Measurements from ENCODE around the gene ABCB8. TPM values are rescaled to one million over a fixed set of nuclear protein-coding genes. Genes with fewer than 3 reads are reported as not detected.
A peak's percentile ranks its signal among the peaks of the same experiment; 100 is the strongest.

Gene ABCB8
- total and polyA plus RNA-seq, 9 of the 15 experiments (the other 6 are each of a cell fraction or from before 2014, with no cell fraction given): 7.6 to 106 (median 36.3) TPM

DNA sequence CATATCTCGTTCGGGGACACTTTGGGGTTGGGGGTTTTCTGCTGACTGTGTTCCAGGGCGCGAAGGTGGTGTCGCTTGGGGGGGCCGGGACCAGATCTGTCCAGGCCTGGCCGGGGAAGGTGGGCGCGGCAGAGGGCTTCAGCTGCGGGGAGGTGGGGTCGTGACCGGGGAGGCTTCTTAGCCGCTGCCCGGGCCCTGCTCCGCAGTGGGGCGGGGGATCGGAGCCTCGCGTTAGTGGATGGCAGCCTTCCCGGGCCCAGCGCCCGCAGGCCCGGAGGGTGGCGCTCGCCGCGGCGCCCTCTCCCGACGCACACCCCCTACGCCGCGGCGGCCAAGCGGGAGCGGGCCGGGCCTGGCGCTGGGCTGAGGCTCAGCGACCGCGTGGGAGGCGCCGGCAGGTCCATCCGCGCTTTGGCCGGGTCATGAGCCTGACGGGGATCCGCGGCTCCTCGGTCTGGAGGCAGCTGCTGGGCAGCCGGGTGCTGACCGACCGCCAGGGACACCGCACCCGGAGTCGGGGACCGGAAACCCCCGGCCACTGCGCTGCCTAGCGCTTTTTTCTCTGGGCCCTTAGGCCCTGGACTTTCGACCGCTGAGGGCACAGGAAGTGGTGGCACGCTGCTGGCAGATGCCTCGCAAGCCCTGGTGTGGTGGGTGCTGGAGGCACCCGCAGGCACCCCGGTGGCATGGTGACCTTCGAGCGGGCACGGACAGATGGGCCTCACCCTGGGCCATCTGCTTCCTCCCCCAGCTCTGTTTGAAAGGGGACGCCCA, 59.2 kb downstream of the ABCB8 start (continued):
- TF ChIP-seq, protein P1, sequence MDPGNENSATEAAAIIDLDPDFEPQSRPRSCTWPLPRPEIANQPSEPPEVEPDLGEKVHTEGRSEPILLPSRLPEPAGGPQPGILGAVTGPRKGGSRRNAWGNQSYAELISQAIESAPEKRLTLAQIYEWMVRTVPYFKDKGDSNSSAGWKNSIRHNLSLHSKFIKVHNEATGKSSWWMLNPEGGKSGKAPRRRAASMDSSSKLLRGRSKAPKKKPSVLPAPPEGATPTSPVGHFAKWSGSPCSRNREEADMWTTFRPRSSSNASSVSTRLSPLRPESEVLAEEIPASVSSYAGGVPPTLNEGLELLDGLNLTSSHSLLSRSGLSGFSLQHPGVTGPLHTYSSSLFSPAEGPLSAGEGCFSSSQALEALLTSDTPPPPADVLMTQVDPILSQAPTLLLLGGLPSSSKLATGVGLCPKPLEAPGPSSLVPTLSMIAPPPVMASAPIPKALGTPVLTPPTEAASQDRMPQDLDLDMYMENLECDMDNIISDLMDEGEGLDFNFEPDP (CRISPR knock-in tag; IDR thresholded peaks at IDR 0.05): no peak
- TF ChIP-seq CHD1 (IDR thresholded peaks at IDR 0.05; ENCODE audit: low read length): peak; percentile 99
- peak; percentile 55 to 89 for TF ChIP-seq E2F6 (IDR thresholded peaks at IDR 0.05; ENCODE audit: borderline replicate concordance in 1 of 2, extremely low read depth in 1 of 2, insufficient read depth in 1 of 2, insufficient read length in 1 of 2, low read depth in 1 of 2, low read length in 1 of 2, poor library complexity in 1 of 2, severe bottlenecking in 1 of 2)
- TF ChIP-seq DDX20 (tag; IDR thresholded peaks at IDR 0.05; ENCODE audit: low read depth): no peak
- TF ChIP-seq MYC (IDR thresholded peaks at IDR 0.05; ENCODE audit: low read depth, low read length): peak; percentile 85
- TF ChIP-seq MYC (CRISPR knock-in tag; IDR thresholded peaks at IDR 0.05; ENCODE audit: borderline replicate concordance, low read depth): peak; percentile 59; the same call in 1 of the 2 replicates
- TF ChIP-seq ZNF212 (CRISPR knock-in tag; IDR thresholded peaks at IDR 0.05): no peak
- TF ChIP-seq HNRNPUL1 (IDR thresholded peaks at IDR 0.05; ENCODE audit: low read length): no peak
- TF ChIP-seq NR1H2 (CRISPR knock-in tag; IDR thresholded peaks at IDR 0.05): no peak
- no peak for TF ChIP-seq ZNF121 (CRISPR knock-in tag; conservative IDR thresholded peaks at IDR 0.05)
- no peak for TF ChIP-seq RAD51 (IDR thresholded peaks at IDR 0.05; ENCODE audit: borderline replicate concordance, low read depth)
- TF ChIP-seq, protein P2, sequence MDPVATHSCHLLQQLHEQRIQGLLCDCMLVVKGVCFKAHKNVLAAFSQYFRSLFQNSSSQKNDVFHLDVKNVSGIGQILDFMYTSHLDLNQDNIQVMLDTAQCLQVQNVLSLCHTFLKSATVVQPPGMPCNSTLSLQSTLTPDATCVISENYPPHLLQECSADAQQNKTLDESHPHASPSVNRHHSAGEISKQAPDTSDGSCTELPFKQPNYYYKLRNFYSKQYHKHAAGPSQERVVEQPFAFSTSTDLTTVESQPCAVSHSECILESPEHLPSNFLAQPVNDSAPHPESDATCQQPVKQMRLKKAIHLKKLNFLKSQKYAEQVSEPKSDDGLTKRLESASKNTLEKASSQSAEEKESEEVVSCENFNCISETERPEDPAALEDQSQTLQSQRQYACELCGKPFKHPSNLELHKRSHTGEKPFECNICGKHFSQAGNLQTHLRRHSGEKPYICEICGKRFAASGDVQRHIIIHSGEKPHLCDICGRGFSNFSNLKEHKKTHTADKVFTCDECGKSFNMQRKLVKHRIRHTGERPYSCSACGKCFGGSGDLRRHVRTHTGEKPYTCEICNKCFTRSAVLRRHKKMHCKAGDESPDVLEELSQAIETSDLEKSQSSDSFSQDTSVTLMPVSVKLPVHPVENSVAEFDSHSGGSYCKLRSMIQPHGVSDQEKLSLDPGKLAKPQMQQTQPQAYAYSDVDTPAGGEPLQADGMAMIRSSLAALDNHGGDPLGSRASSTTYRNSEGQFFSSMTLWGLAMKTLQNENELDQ (CRISPR knock-in tag; IDR thresholded peaks at IDR 0.05; ENCODE audit: borderline replicate concordance): no peak
- peak; percentile 76; the same call in 1 of the 2 replicates for TF ChIP-seq BRD4 (IDR thresholded peaks at IDR 0.05)
- no peak for TF ChIP-seq TRIM28 (IDR thresholded peaks at IDR 0.05)
- peak; percentile 90 for TF ChIP-seq RB1 (IDR thresholded peaks at IDR 0.05; ENCODE audit: low read depth)
- TF ChIP-seq ZBTB11 (CRISPR knock-in tag; IDR thresholded peaks at IDR 0.05): peak in 1 of 3 experiments; percentile 64; a peak in 2 of 6 replicates
- TF ChIP-seq RUNX1 (IDR thresholded peaks at IDR 0.05; ENCODE audit: low read depth): peak; percentile 8; the same call in 1 of the 2 replicates
- TF ChIP-seq SAP30 (IDR thresholded peaks at IDR 0.05; ENCODE audit: borderline replicate concordance, insufficient read depth, low read depth, low read length, poor library complexity, severe bottlenecking): peak; percentile 88

Data from K562 (cell line).